HFF-Myc (cell line): Measurements from ENCODE around the gene ADRA2B.

ENCODE experiments used
- DNase-seq: peaks from one replicate; pipeline ENCODE4 v3.0.0-alpha.2; 2011; ENCODE audit warnings: low read depth; ENCODE audit errors: extremely low read depth
- H3K4me3 ChIP-seq: replicated peaks from 2 replicates; pipeline ENCODE4 v1.5.1; 2011; ENCODE audit warnings: low read depth, mild to moderate bottlenecking, control low read depth, low read length
- CTCF ChIP-seq: IDR thresholded peaks from 2 replicates; pipeline ENCODE4 v1.5.1; 2012; ENCODE audit warnings: mild to moderate bottlenecking, low read depth, low read length, control low read depth; ENCODE audit errors: missing control alignments

The ADRA2B gene

GRCh38 chr2:96148410-96149217 is 32.2 kb upstream of the ADRA2B start:
- H3K4me3 ChIP-seq = no peak overlapping the region
- DNase-seq = peak; percentile 76
- no peak for TF ChIP-seq CTCF

GRCh38 chr2:96147593-96148201 is 31.3 kb upstream of the ADRA2B start:
- DNase-seq = no peak
- no peak overlapping the region for H3K4me3 ChIP-seq
- no peak for TF ChIP-seq CTCF

- no peak overlapping the region for H3K4me3 ChIP-seq
- no peak for DNase-seq
- TF ChIP-seq CTCF = no peak
These were observed 30.7 kb upstream of the ADRA2B start for GRCh38 chr2:96146881-96147592.

- TF ChIP-seq CTCF = no peak
- DNase-seq = no peak
- no peak overlapping the region for H3K4me3 ChIP-seq
These were observed 29.9 kb upstream of the ADRA2B start for GRCh38 chr2:96146153-96146880.

- no peak for TF ChIP-seq CTCF
- H3K4me3 ChIP-seq = peak overlapping the region; percentile 96
- DNase-seq = no peak
These were observed 29.4 kb upstream of the ADRA2B start for GRCh38 chr2:96145848-96146152.

GRCh38 chr2:96145036-96145847 is 28.9 kb upstream of the ADRA2B start, which contains the start of gene DUSP2:
Gene DUSP2 (minus strand): TSS chr2:96145440. CDS start chr2:96145354, 86 bp downstream.
- DNase-seq = no peak
- peak within 1 kb of the TSS; percentile 96 for H3K4me3 ChIP-seq
- no peak for TF ChIP-seq CTCF
